ENCODE data around the gene RFPL4AL1.

Gene RFPL4AL1

GRCh38 chr19:55781112-55781511, 12.2 kb downstream of the RFPL4AL1 start:
- ChIA-PET CTCF (interaction anchor here (0.7 kb wide), 1 partner anchor 1818 kb away, joined by 3 read pairs; the partner anchor contains the start of gene ZNF530), POLR2A (no interaction called here)
- no peaks in the 10 kb centered on the region for H3K4me1 ChIP-seq (ENCODE audit: control insufficient read depth, insufficient read depth, low read length)
- no peaks in the 10 kb centered on the region for H3K9me3 ChIP-seq (ENCODE audit: control insufficient read depth, insufficient read depth, low read depth, low read length)
- no peak for TF ChIP-seq ZBTB44 (tag by site-specific recombination; IDR thresholded peaks at IDR 0.05)
- TF ChIP-seq BCL6B (tag by site-specific recombination; IDR thresholded peaks at IDR 0.05): no peak
- no peaks in the 10 kb centered on the region for H3K36me3 ChIP-seq (ENCODE audit: control insufficient read depth in 2 of 2, insufficient read depth in 1 of 2, low read length in 2 of 2)
- H3K4me3 ChIP-seq (ENCODE audit: low read depth, low read length): no peak overlapping the region
- no peak overlapping the region for H3K27ac ChIP-seq (ENCODE audit: extremely low read depth, low read depth, low read length)

GRCh38 chr19:55795021-55795420, 26.1 kb downstream of the RFPL4AL1 start:
- POLR2A ChIA-PET: no interaction called here
- CTCF ChIA-PET: interaction anchor here (0.7 kb wide), 1 partner anchor 166 kb away, joined by 4 read pairs; no protein-coding TSS in a partner anchor
- H3K9me3 ChIP-seq (ENCODE audit: control insufficient read depth, insufficient read depth, low read depth, low read length): no peaks in the 10 kb centered on the region

More at GRCh38 chr19:55795021-55795420, 26.1 kb downstream of the RFPL4AL1 start:
- H3K4me3 ChIP-seq (ENCODE audit: low read depth, low read length): no peak overlapping the region
- TF ChIP-seq ZNF155 (tag by site-specific recombination; IDR thresholded peaks at IDR 0.05): no peak
- TF ChIP-seq ZNF404 (tag by site-specific recombination; IDR thresholded peaks at IDR 0.05): no peak
- no peak for TF ChIP-seq ZNF335 (tag by site-specific recombination; conservative IDR thresholded peaks at IDR 0.05)
- no peak for TF ChIP-seq ZSCAN16 (tag by site-specific recombination; IDR thresholded peaks at IDR 0.05)
- no peak for TF ChIP-seq ZNF140 (tag by site-specific recombination; IDR thresholded peaks at IDR 0.05)
- TF ChIP-seq ZNF707 (tag by site-specific recombination; IDR thresholded peaks at IDR 0.05): no peak
- no peak for TF ChIP-seq ZNF558 (tag by site-specific recombination; IDR thresholded peaks at IDR 0.05)
- no peak for TF ChIP-seq ZNF26 (tag by site-specific recombination; IDR thresholded peaks at IDR 0.05)
- TF ChIP-seq ZNF513 (tag by site-specific recombination; IDR thresholded peaks at IDR 0.05): no peak
- TF ChIP-seq ZNF449 (tag by site-specific recombination; IDR thresholded peaks at IDR 0.05): no peak
- TF ChIP-seq ZBTB20 (tag by site-specific recombination; IDR thresholded peaks at IDR 0.05): no peak
- TF ChIP-seq ZNF514 (tag by site-specific recombination; IDR thresholded peaks at IDR 0.05): no peak
- TF ChIP-seq ELK4 (IDR thresholded peaks at IDR 0.05; ENCODE audit: borderline replicate concordance, low read depth, low read length): no peak
- H3K36me3 ChIP-seq (ENCODE audit: control insufficient read depth in 2 of 2, insufficient read depth in 1 of 2, low read length in 2 of 2): no peaks in the 10 kb centered on the region
- no peaks in the 10 kb centered on the region for H3K4me1 ChIP-seq (ENCODE audit: control insufficient read depth, insufficient read depth, low read length)
- H3K27ac ChIP-seq (ENCODE audit: extremely low read depth, low read depth, low read length): no peak overlapping the region

Data from HEK293 (cell line).